Medulla oblongata (tissue), 1 donor: ENCODE measurements around the gene SLC29A1.
"Not testable (repeated sequence)": the region's sequence is repeated elsewhere in the genome, so short reads cannot be mapped to it uniquely, and the experiment has no call there.

Experiments used
- DNase-seq: peaks from one replicate; pipeline ENCODE4 v3.0.0-alpha.2; 2015; ENCODE audit errors: extremely low spot score

Gene SLC29A1

GRCh38 chr6:44222486-44223318 is 693 bp upstream of the SLC29A1 start:
- DNase-seq, result no peak

GRCh38 chr6:44224029-44224964 is 902 bp downstream of the SLC29A1 start:
- DNase-seq, result no peak

- DNase-seq, result no peak
These were observed 1.5 kb downstream of the SLC29A1 start for GRCh38 chr6:44224965-44225305.

GRCh38 chr6:44225579-44226325 is 2.4 kb downstream of the SLC29A1 start:
- no peak for DNase-seq

- DNase-seq, result no peak
These were observed 3.2 kb downstream of the SLC29A1 start for GRCh38 chr6:44226368-44227147.

GRCh38 chr6:44227148-44227793 is 3.9 kb downstream of the SLC29A1 start:
- DNase-seq, result no peak

- no peak for DNase-seq
These were observed 4.6 kb downstream of the SLC29A1 start for GRCh38 chr6:44228031-44228430.

GRCh38 chr6:44228433-44228832 is 5.0 kb downstream of the SLC29A1 start:
- DNase-seq, result no peak

- no peak for DNase-seq
These were observed 5.4 kb downstream of the SLC29A1 start for GRCh38 chr6:44228836-44229235.

- DNase-seq, result no peak
These were observed 6.1 kb downstream of the SLC29A1 start for GRCh38 chr6:44229376-44230033.

GRCh38 chr6:44230034-44230675 is 6.8 kb downstream of the SLC29A1 start:
- DNase-seq, result no peak

GRCh38 chr6:44231426-44231825 is 8.0 kb downstream of the SLC29A1 start:
- DNase-seq, result not testable (repeated sequence)

- DNase-seq, result no peak
These were observed 9.5 kb downstream of the SLC29A1 start for GRCh38 chr6:44232676-44233566.

GRCh38 chr6:44233567-44234100 is 10.2 kb downstream of the SLC29A1 start:
- no peak for DNase-seq

- DNase-seq, result peak; percentile 95
These were observed 11.0 kb downstream of the SLC29A1 start for GRCh38 chr6:44234101-44235025.

GRCh38 chr6:44235269-44235668 is 11.9 kb downstream of the SLC29A1 start:
- no peak for DNase-seq

GRCh38 chr6:44235891-44236516 is 12.6 kb downstream of the SLC29A1 start:
- DNase-seq, result no peak
